ENCODE results near the gene PLXNB2.

The PLXNB2 gene

DNA sequence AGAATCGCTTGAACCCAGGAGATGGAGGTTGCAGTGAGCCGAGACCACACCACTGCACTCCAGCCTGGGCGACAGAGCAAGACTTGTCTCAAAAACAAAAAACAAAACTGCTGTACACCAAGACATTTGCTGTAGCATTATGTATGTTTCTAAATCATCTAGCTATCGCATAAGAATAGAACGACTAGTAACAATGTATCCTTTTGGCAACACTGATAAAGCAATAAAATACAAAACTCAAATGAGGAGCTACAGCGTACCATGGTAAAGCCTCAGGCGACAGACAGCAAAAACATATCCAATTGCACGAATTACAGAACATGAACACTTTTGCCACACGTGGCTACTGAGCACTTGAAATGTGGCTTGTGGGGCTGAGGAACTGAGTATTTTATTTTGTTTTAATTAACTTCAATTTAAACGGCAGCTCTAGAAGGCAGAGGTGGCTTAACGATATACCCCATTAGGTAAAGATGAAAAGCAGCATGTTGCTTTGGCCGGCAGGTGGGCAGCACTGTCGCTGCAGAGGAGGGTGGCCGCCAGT is 65.0 kb downstream of the PLXNB2 start:
- no peak for DNase-seq (ENCODE audit: low read depth in 1 of 2, low spot score in 1 of 2)

DNA sequence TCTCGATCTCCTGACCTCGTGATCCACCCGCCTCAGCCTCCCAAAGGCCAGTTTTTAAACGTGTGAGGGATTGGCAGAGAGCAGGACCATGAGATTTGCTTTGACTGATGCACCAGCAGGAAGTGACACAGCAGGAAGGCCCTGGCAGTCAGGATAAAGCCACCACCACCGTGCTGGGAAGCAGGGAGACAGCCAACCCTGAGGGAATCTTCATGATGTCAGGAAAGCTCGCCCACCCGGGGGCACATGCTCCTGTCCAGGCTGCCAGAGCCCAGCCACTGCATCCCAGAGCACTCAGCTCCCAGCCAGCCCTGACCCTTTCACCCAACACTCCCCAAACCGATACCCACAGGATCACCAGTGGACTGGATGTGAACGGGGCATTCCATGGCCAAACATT is 68.7 kb downstream of the PLXNB2 start:
- no peak for DNase-seq (ENCODE audit: low read depth in 1 of 2, low spot score in 1 of 2)

DNA sequence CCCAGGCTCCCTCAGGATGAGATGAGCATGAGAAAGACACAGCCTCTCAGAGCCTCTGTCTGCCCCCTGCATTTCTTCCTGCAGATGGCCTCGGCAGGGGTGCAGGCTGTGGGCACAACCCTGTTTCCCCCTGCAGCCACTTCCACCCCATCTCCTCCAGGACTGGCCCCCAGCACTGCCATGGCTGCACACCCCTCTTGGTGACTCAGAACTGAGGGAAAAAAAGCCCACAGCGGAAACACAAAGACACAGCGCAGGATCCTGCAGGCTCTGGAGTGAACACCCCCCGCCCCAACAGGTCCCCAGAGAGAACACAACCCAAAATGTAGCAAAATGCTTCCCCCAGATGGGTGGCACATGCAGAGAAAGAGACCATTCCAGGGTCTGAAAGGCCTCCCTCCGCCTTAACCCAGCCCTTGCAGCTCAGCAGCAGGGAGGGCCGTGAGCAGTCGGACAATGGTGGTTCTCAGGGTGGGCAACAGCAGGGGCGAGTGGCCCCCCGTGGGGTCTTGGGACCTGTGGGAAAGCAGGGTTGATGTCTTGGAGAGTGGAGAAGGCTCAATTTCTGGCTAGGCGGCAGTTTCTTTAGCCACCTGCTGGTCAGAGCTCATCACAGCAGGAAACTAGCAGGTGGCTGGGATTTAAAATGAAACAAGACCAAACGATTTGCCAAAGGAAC is 70.6 kb downstream of the PLXNB2 start:
- no peak for DNase-seq (ENCODE audit: low read depth in 1 of 2, low spot score in 1 of 2)

DNA sequence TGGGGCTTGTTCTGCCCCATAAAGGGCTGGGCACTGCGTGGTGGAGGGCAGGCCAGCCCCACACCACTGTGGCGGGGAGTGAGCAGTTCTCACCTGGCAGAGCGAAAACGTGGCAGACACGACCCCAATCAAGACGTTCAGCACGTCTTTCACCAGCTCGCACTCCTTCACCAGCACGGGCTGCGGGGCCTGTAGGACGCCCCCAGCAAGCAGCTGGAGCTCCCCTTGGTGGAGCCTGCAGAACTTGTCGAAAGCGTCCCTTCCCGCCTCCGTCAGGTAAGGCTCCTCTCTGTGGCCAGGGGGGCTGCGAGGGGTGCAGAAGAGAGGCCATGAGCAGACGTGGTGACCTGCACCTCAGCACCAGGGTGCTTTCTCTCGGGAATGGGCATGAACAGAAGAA is 74.2 kb downstream of the PLXNB2 start:
- no peak for DNase-seq (ENCODE audit: low read depth in 1 of 2, low spot score in 1 of 2)

DNA sequence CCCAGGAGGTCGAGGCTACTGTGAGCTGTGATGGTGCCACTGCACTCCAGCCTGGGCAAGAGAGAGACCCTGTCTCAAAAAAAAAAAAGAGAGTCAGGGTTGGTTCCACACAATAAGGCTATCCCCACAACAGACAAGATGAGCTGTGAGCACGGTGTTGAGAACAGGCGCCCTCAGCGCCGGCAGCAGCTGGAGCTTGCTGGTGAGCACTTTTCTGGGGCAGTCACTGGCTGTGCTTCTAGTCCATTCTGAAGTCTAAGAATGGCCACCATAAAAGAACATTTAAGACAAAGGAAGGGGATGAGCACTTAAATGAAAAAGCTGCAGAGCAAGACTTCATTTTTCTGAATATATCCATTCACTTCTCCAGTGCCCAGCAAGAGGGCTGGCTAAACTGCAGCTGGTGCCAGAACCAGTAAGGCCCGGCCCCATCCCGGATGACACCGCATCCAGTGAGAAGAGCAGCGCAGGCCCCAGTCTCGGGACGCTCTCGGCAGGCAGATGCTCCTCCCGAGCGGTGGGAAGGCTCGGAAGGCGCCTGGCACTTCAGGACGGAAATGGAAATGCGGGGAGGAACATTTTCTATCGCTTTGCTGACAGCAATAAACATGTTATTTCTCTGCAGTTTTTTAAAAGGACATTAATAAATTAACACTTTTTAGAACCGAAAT is 74.8 kb downstream of the PLXNB2 start:
- DNase-seq (ENCODE audit: low read depth in 1 of 2, low spot score in 1 of 2), result no peak

DNA sequence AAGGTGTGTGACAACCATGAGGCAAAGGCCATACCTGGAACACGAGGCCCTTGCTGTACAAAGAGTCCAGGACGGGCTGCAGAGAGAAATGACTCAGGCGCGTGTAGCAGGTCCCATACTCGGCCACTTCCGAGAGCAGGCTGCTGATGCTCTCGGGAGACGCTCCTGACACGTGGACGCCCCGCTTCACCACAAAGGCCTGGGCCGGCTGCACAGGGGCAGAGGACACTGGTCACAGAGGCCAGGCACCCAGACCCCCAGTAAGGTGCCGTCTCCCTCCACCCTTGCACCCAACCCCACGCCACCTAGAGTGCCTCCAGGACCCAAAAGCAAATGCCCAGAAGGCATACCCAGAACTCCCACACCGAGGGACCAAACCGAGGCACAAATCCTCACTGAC is 78.1 kb downstream of the PLXNB2 start:
- no peak for DNase-seq (ENCODE audit: low read depth in 1 of 2, low spot score in 1 of 2)

DNA sequence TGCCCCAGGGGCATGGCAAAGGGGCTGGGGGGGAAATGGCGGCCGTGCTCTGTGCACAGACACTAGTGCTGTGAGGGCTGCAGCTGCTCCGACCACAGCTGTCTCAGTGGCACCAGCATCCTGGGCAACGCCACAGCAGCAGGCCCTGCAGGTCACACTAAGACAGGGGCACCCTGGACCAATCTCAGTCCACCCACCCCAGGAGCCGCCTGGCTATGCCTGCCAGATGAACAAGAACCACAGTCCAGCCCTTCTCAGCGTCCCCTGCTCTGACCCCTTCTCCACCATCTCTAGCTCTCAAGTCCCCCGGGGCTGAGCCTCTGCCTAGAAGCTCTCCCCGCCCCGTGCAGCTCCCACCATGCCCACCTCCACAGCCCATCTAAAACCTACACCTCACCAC is 79.1 kb downstream of the PLXNB2 start:
- DNase-seq (ENCODE audit: low read depth in 1 of 2, low spot score in 1 of 2), result no peak

DNA sequence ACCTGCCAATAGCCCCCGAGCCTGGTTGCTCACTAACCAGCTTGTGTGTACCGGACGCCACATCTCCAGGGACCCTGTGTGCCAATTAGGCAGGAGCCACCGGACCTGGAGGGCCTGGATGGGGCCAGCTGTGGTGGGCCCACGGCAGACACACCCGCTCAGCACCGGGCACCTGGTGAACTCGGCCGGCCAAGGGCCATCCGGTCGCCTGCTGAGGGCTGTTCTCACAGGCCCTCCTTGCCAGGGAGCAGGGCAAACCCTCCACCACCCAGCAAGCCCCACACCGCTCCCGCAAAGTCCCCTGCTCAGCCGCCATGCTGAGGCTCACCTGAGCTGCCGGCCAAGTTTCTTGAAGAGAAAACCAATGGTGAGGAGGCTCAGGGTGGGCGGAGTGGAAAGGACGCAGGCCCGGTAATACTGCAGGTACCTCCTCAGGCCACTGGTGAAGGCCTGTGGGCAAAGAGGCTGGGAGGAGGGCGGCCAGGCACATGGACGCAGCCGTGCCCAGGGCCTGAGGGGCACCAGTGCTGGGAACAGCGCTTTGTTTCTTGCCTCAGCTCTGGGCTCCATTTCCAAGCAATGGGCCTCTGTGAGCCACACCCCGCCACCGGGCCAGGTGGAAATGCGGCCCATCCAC is 79.7 kb downstream of the PLXNB2 start:
- no peak for DNase-seq (ENCODE audit: low read depth in 1 of 2, low spot score in 1 of 2)

DNA sequence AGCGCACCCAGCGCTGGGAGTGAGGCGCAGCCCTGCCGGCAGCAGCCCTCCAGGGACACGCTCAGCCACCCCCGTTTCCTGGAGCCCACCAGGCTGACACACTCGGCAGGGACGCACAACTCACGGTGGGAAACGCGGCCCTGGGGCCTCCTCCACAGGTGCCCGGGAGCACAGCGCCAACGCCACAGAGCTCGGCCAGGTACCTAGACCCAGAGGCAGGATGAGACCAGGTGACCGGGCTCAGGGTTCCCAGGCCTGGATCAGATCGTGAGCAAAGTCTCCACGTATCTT is 80.6 kb downstream of the PLXNB2 start:
- no peak for DNase-seq (ENCODE audit: low read depth in 1 of 2, low spot score in 1 of 2)

DNA sequence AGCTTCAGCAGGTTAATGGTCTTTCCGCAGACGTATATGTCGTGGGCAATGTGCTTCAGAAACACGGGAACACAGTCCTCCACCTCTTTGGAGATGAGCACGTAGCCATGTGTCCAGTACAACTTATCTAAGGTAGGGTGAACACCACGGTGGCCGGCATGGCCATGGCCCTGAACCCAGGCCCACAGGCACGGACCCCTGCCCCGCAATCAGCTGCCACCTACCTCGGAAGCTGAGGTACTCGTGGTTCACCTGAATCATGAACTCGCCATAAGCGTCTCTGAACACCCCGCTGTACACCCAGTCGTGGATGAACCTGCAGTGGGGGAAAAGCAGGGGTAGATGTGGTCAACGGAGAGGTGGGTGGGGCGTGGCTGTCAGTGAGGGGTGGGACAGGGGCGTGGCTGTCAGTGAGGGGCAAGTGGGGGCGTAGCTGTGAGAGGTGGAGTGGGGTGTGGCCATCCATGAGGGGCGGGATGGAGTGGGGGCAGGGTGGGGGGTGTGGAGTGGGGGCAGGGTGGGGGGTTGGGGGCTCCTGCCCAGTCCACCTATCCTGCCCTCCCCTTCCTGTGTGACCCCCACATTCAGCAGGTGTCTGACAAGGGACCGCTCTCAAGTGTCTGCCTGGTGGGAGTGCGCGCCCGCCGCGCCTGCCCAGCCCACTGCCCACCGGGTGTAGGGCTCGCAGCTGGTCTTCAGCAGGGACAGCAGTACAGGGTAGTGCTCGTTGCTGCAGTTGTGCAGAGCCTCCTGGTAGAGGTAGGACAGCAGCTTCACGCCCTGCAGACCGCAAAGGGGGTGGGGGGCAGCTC is 81.2 kb downstream of the PLXNB2 start:
- DNase-seq (ENCODE audit: low read depth in 1 of 2, low spot score in 1 of 2), result no peak

DNA sequence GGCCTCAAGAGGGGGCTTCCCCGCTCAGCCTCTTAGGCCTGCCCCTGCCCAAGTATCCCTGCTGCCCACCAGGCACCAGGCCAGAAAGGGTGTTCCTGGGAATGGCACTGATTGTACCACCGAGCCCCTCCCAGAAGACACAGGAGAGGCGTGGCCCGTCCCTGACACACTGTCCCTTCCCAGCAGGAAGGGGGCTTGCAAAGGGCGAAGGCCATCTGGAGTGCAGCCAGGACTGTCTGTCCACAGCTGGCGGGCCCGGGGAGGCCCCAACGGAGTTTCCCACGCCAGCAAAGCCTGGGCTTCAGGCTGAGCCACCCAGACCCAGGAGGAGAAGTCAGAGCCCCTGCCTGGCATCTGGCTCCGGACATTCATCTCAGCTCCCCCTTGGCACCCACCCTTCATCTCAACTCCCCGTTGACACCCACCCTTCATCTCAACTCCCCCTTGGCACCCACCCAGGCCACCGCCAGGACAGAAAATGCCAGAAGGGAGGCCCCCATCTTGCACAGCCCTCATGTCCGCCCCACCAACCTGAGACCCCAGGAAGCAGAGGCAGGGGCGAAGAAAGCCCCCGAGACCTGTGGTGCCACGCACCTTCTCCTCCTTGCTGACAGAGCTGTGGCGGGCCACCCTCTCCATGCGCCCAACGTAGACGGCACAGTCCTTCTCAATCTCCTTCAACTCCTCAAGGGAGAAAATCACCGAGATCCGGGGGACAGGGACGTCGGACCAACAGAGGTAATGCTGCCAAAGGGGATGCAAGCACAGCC is 82.1 kb downstream of the PLXNB2 start:
- no peak for DNase-seq (ENCODE audit: low read depth in 1 of 2, low spot score in 1 of 2)
